GM19099 (cell line): ENCODE results near the gene NKX2-2.

Experiments used
- POLR2A ChIP-seq: IDR thresholded peaks from 3 replicates; pipeline ENCODE4 v1.6.1; 2011; ENCODE audit warnings: low read depth; ENCODE audit not compliant: insufficient read length; ENCODE audit errors: extremely low read depth

NKX2-2 gene

DNA sequence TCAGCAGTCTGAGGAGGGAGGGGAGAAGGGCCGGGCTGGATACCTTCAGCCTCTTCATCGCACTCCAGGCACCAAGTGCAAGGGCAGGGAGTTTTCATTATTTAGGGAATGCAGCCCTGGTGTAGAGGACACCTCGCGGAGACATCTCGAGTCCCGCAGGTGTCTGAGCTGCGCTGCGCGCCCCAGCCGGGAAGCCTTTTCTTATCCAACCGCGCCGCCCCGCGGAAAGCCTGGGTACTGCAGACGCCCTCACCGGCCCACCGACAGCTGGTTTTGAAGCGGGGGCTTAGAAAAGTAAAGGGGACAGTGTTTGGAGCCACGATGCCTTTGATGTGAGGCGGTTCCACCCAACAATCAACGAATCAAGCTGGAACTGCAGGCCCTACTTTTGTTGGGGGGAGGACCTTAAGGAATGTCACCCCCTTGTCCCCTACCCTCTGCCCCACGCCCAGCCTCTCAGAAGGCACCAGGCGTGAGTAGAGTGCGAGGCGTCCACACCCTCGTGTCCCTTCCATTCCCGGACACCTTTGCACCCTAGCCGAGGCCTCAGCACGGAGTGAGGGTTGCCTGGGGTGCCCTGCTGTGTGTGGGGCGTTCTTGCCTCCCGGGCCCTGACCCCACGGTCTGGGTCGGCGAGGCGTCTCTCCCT is 8.6 kb downstream of the NKX2-2 start:
- TF ChIP-seq POLR2A: no peak

DNA sequence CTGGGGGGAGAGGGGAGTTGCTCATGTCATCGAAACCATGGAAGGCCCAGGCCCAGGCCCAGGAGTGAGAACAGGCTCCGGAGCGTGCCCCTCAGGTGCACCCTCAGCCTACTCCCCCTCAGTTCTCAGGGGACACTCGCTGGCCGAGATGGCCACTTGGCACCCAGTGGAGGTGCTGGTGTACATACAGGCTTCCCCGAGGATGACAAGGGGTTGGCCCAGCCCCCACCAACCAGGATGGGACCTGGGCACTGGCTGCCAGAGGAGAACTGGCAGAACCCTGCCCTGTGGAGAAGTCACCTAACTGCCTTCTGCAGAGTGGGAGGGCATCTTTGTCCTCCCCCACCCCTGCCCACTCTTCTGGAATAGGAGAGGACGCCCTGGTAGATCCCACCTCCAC is 9.5 kb downstream of the NKX2-2 start:
- no peak for TF ChIP-seq POLR2A

DNA sequence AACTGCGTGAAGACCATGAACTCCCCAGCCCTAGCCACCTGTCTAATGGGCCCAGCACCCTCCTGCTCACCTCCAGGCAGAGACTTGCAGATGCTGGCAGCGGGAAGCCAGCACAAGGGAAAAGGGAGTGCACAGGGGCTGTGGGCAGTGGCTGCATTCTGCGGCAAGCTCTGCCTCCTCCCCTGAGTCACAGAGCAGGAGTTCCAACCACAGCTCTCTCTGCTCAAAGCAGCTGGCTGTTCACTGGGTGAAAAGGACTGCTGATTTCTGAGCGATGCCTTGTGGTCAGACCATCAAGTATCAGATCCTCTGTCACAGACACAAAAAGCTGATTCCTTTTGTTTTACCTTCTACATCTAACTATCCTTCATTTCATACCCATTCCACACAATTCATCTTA is 10.5 kb downstream of the NKX2-2 start:
- no peak for TF ChIP-seq POLR2A

DNA sequence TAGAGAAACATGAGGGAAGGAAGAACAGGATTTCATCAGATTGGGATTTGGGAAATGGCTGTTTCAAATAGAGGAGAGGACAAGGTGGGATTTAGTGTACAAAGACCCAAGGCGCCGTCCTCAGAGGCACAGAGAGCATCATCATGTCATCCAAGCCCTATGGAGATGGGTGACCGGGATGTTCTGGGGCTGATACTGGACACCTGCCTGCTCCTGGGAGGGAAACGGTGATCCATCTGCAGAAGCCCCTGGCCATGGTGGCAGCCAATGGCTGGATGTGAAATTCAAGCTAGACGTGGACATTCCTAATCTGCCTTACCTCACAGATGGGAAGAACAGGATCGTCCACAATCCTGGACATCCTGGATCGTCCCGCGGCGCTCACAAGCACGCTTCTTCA is 12.7 kb downstream of the NKX2-2 start:
- no peak for TF ChIP-seq POLR2A

DNA sequence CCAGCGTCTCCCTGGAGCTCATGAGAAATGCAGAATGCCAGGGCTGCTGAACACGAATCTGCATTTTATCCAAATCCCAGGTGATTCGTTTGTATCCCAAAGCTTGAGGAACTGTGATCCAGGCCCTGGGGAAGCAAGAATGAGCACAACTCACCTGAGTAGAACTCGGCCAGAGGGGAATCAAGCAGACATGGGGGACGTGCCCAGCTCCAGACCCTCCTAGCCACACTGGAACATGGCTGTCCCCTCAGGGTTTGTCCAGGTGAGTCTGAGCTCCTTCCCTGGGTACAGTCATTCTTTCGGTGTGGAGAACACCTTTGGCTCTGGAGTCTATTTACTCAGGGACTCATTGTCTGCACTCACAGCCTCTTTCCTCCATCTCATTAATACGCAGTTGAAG is 13.3 kb downstream of the NKX2-2 start:
- no peak for TF ChIP-seq POLR2A

DNA sequence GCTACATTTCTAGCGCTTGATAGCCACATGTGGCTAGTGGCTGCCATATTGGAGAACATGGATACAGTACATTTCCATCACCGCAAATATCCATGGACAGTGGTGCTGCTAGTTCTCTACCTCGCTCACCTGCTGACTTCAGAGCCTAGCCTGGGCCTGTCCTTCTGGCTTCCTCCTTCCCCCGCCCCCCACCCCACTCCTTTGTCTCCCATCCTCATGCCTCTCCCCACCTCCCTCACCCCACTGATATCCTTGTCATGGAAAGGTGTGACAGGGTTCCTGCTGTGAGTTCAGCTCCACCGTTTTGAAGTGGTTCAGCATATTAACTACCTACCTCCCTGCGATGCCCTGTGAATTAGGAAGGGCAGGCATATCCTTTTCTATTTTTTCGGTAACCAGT is 14.2 kb downstream of the NKX2-2 start:
- no peak for TF ChIP-seq POLR2A

DNA sequence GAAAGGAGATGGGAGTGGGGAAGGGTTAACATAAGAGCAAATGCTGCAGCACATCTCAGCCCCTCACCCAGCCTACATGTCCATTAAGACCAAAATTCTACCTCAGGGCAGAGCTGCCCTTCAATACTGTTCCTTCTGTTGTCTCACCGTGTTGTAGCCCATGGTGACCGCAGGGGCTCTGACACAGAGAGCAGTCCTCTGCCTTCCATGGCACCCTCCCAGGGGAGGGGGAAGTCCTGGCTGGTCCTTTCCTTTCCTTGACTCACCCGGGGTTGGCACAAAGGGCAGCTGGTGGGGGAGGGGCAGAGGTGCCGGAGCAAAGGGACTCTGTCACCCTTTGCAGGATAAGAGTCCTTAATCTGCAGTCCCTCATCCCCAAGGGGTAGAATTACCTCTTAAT is 15.2 kb downstream of the NKX2-2 start:
- TF ChIP-seq POLR2A: no peak

DNA sequence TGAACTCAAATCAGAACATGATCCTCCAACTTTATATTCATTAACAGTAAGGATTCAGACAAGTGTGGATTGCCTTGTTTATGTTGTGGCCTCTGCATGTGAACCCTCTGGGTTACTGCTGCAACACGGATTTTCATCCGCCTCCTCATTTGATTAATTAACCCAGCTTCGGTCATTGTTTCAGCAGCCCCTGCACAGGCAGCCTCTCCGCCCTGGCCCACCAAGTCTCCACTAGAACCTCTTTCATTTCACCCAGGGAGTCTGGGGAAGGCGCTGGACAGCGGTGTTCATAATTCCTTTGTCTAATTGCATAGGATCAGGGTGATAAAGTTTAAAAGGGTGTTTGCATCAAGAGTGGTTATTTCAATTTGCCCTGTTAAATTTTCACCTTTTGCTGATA is 15.7 kb downstream of the NKX2-2 start:
- TF ChIP-seq POLR2A: no peak

DNA sequence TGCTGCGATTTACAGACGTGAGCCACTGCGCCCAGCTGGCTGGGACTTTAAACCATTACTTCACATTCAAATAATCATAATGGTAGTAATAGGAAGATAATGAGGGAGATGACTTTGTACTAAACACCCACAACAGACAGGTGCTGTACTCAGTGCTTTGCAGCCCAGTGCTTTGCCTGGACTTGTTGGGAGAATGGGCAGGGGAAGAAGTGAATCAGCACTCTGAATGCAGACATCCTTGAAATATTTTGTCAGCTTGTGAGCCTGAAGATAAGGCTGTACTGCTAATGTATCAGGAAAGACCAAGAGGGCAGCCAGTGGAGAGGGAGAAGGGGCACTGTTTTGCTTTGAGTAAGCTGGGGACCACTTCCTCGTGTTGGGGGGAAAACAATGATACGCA is 17.4 kb downstream of the NKX2-2 start:
- TF ChIP-seq POLR2A: no peak

DNA sequence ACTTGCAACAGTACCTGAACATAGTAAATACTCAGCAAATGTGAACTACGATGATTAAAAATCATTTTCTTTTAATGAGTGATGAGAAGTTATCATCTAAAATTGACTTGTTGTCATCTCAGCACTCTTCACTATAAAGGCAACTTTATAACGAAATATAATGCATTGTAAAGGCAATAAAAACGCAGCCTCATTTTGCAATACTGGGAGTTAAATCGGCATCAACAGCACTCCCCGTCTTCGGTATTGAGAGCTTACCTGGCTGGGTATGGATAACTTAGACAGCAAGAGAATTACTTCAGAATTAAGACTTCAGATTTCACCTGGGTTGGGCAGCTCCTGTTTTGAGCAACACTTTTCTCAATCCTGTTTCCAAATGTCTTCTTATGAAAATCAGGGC is 20.8 kb downstream of the NKX2-2 start:
- TF ChIP-seq POLR2A: no peak

DNA sequence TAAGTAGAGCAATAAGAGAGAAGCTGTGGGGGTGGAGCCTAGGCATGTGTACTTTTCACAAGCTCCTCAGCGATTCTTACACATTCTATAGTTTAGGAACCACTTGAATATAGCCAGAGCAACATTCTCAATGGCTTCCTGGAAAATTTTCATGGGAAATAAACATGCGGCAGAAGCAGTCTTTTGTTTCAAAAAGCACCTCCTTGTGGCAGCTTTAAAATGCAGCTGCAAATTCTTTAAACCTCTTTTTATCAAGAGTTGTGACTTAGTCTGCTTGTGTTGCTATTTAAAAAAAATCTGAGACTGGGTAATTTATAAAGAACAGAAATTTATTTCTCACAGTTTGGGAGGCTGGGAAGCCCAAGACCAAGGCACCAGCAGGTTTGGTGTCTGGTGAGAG is 23.8 kb downstream of the NKX2-2 start:
- no peak for TF ChIP-seq POLR2A

DNA sequence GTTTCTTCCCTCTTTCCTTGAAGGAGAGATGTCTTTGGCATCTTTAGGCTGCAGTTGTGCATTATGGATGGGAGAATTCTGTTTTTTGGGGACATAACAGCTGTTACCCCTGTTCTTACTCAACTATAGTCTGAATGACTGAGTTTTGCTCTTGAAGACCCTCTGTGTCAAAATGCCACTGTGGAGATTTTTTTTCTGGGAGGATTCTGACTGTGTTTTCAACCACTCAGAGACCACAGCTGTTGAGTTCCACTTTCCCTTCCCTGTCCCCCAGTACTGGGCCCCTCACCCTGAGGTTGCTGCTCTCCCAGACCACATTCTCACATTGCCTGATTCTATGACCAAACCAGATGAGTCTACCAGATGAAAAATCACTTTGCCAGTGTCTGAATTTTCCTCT is 48.1 kb downstream of the NKX2-2 start:
- TF ChIP-seq POLR2A: no peak

DNA sequence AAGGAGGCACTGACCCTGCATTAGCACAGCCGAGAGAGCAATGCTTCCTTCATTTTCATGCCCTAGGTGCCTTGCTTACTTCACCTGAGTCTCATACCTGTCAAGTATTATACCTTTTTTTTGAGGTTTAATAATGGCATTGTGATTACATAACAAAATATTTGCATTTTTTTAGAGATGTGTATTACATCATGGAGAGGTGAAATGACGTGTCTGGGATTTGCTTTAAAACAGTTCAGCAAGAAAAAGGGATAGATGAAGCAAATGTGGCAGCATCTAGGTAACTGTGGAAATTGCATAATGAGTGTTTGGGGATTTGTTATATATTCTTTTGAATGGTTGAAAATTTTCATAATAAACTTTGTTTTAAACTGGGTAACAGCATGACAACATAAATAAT is 48.9 kb downstream of the NKX2-2 start:
- TF ChIP-seq POLR2A: no peak
